ENCODE measurements around the gene ZSWIM4. TPM values are rescaled to one million over a fixed set of nuclear protein-coding genes. Genes with fewer than 3 reads are reported as not detected.

ZSWIM4 gene
- total and polyA plus RNA-seq, 8 donors = 2.2 to 14.0 (median 3.9) TPM

GRCh38 chr19:13756210-13756609 lies 39.0 kb upstream of the ZSWIM4 start:
- intact Hi-C loops (cut with DNase I; ENCODE audit: low total_unique reads) = no loop called here
- DNase-seq = no peak
- Histone ChIP-seq H3K4me1 (peaks cover 0 to under 1% (median under 1%) of the 10 kb centered on the region in 4 donors), H3K27ac (no peak overlapping the region), H3K4me3 (no peak overlapping the region), H3K27me3 (no peaks in the 10 kb centered on the region), H3K36me3 (peaks cover 85 to 100% (median 100%) of the 10 kb centered on the region in 4 donors), H3K9me3 (no peaks in the 10 kb centered on the region)
- no peak for TF ChIP-seq CTCF (IDR thresholded peaks at IDR 0.05)
- no peak for TF ChIP-seq POLR2A (IDR thresholded peaks at IDR 0.05)
- no peak for TF ChIP-seq EP300 (IDR thresholded peaks at IDR 0.05)
- TF ChIP-seq POLR2AphosphoS5 (IDR thresholded peaks at IDR 0.05) = no peak
- WGBS, 5 donors = 96 to 98% (median 97%) methylated on average over 8 to 9 of the region's 9 CpGs

DNA sequence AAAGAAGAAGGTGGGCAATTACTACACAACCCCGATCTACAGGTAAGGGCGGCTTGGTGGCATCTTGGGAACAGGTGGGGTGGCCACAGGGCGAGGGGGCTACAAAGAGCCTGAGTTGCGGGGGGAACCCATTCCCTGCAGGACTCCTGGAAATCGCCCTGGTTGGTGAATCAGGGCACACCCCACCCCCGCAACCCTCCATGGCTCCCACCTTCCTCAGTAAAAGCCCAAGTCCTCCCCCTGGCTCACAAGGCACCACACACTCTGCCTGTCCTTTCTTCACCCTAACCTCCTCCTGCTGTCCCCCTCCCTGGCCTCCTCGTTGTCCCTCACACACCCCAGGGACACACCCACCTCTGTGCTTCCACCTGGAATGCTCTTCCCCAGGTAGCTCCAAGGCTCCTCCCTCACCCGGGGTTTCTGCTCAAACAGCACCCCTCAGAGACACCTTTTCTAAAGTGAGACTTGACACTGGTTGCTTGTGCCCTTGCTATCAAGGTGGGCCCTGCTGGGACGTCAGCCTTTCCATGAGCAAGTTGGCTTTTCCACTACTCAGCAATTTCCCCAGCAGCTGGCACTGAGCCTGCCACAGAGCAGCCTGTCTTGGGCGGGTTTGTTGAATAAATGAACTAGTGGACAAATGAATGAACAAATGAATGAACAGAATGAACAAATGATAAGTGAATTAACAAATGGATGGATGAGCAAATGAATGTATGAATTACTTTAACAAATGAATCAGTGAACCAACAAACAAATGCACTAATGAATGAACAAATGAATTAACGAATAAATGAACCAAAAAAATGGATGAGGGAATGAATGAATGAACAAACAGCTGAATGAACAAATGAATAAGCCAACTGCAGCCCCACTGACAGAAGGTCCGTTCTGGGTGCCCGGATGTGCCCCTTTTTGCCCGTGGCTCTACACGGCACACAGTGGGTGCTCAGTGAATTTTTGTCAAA lies 37.2 kb upstream of the ZSWIM4 start:
- Histone ChIP-seq H3K27me3 (no peaks in the 10 kb centered on the region), H3K36me3 (peaks cover 79 to 100% (median 100%) of the 10 kb centered on the region in 4 donors), H3K27ac (no peak overlapping the region), H3K4me3 (no peak overlapping the region), H3K9me3 (no peaks in the 10 kb centered on the region), H3K4me1 (peaks cover 0 to 3% (median 0%) of the 10 kb centered on the region in 4 donors)
- TF ChIP-seq CTCF (IDR thresholded peaks at IDR 0.05) (no peak), POLR2A (IDR thresholded peaks at IDR 0.05) (no peak), POLR2AphosphoS5 (IDR thresholded peaks at IDR 0.05) (no peak)
- 81 to 87% (median 82%) methylated on average over 14 to 15 of the region's 15 CpGs for whole genome bisulfite sequencing, 5 donors
- intact Hi-C loops (cut with DNase I; ENCODE audit: low total_unique reads) = no loop called here
- no peak for DNase-seq

GRCh38 chr19:13758795-13759194 lies 36.4 kb upstream of the ZSWIM4 start:
- peaks cover 75 to 97% (median 96%) of the 10 kb centered on the region in 4 donors for H3K36me3 ChIP-seq
- 95 to 98% (median 97%) methylated on average over 24 of the region's 24 CpGs for WGBS, 5 donors

DNA sequence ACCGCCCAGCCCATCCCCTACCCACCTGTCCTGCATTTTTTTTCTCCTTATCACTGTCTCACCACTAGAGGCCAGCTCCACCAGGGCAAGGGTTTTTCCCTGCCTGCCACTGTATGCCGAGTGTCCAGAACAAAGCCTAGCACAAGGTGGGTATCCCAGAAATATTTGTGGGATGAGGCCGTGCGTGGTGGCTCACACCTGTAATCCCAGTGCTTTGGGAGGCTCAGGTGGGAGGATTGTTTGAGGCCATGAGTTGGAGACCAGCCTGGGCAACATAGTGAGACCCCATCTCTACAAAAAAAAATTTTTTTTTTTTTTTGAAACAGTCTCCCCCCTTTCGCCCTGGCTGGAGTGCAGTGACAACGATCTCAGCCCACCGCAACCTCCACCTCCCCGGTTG lies 33.8 kb upstream of the ZSWIM4 start:
- no peak for DNase-seq
- no peaks in the 10 kb centered on the region for H3K9me3 ChIP-seq
- no peak overlapping the region for H3K27ac ChIP-seq
- H3K36me3 ChIP-seq = peaks cover 53 to 70% (median 69%) of the 10 kb centered on the region in 4 donors
- intact Hi-C loops (cut with DNase I; ENCODE audit: low total_unique reads) = no loop called here
- H3K4me3 ChIP-seq = no peak overlapping the region
- H3K27me3 ChIP-seq = no peaks in the 10 kb centered on the region
- H3K4me1 ChIP-seq = peaks cover 11 to 30% (median 19%) of the 10 kb centered on the region in 4 donors
- WGBS, 5 donors = 82 to 95% (median 90%) methylated on average over 8 of the region's 8 CpGs
- no peak for TF ChIP-seq POLR2AphosphoS5 (IDR thresholded peaks at IDR 0.05)
- no peak for TF ChIP-seq CTCF (IDR thresholded peaks at IDR 0.05)
- TF ChIP-seq EP300 (IDR thresholded peaks at IDR 0.05) = no peak
- no peak for TF ChIP-seq POLR2A (IDR thresholded peaks at IDR 0.05)

More at GRCh38 chr19:13758795-13759194, 36.4 kb upstream of the ZSWIM4 start:
- Histone ChIP-seq H3K4me1 (peaks cover 0 to 10% (median 2%) of the 10 kb centered on the region in 4 donors), H3K27ac (no peak overlapping the region), H3K27me3 (no peaks in the 10 kb centered on the region), H3K9me3 (no peaks in the 10 kb centered on the region), H3K4me3 (no peak overlapping the region)
- intact Hi-C loops (cut with DNase I; ENCODE audit: low total_unique reads) = no loop called here
- TF ChIP-seq EP300 (IDR thresholded peaks at IDR 0.05) = no peak
- no peak for TF ChIP-seq CTCF (IDR thresholded peaks at IDR 0.05)
- TF ChIP-seq POLR2A (IDR thresholded peaks at IDR 0.05) = no peak
- TF ChIP-seq POLR2AphosphoS5 (IDR thresholded peaks at IDR 0.05) = no peak
- DNase-seq = no peak

All from stomach (tissue), 9 donors.